Measurements from ENCODE around the gene CAB39. TPM values are rescaled to one million over a fixed set of nuclear protein-coding genes. Genes with fewer than 3 reads are reported as not detected.

The CAB39 gene
- total RNA-seq, 4 donors from 2014 or later = 73.6 to 105 (median 83.9) TPM

- no peak overlapping the region for H3K4me3 ChIP-seq
- H3K9me3 ChIP-seq = peaks cover 0 to 14% (median 9%) of the 10 kb centered on the region in 4 donors
- TF ChIP-seq POLR2A (IDR thresholded peaks at IDR 0.05; ENCODE audit: low read depth) (no peak), POLR2AphosphoS5 (IDR thresholded peaks at IDR 0.05) (no peak), EP300 (IDR thresholded peaks at IDR 0.05) (no peak), CTCF (IDR thresholded peaks at IDR 0.05) (no peak)
- H3K27me3 ChIP-seq = no peaks in the 10 kb centered on the region
- intact Hi-C loops (cut with DNase I) = no loop called here
- H3K27ac ChIP-seq (replicated peaks in 1 of 4) = no peak overlapping the region
- WGBS = 81% methylated on average over 11 of the region's 11 CpGs
- no peaks in the 10 kb centered on the region for H3K4me1 ChIP-seq
- no peaks in the 10 kb centered on the region for H3K36me3 ChIP-seq
- no peak for DNase-seq (ENCODE audit: extremely low spot score)
Measured at GRCh38 chr2:230680463-230681170, 32.0 kb upstream of the CAB39 start.

GRCh38 chr2:230681171-230681545 is 31.5 kb upstream of the CAB39 start:
- intact Hi-C loops (cut with DNase I) = no loop called here

GRCh38 chr2:230682546-230682945 is 30.1 kb upstream of the CAB39 start:
- DNase-seq (ENCODE audit: extremely low spot score) = no peak
- Histone ChIP-seq H3K4me1 (no peaks in the 10 kb centered on the region), H3K27me3 (no peaks in the 10 kb centered on the region), H3K9me3 (peaks cover 0 to 14% (median 9%) of the 10 kb centered on the region in 4 donors), H3K4me3 (no peak overlapping the region), H3K27ac (replicated peaks in 1 of 4) (no peak overlapping the region), H3K36me3 (no peaks in the 10 kb centered on the region)
- TF ChIP-seq POLR2AphosphoS5 (IDR thresholded peaks at IDR 0.05) (no peak), CTCF (IDR thresholded peaks at IDR 0.05) (no peak), EP300 (IDR thresholded peaks at IDR 0.05) (no peak), POLR2A (IDR thresholded peaks at IDR 0.05; ENCODE audit: low read depth) (no peak)
- WGBS = 98% methylated on average over 3 of the region's 3 CpGs
- intact Hi-C loops (cut with DNase I) = no loop called here

More at GRCh38 chr2:230681171-230681545, 31.5 kb upstream of the CAB39 start:
- TF ChIP-seq EP300 (IDR thresholded peaks at IDR 0.05) (no peak), POLR2AphosphoS5 (IDR thresholded peaks at IDR 0.05) (no peak)
- Histone ChIP-seq H3K27me3 (no peaks in the 10 kb centered on the region), H3K4me3 (no peak overlapping the region), H3K4me1 (no peaks in the 10 kb centered on the region), H3K9me3 (peaks cover 0 to 14% (median 9%) of the 10 kb centered on the region in 4 donors), H3K27ac (replicated peaks in 1 of 4) (no peak overlapping the region), H3K36me3 (no peaks in the 10 kb centered on the region)
- 69% methylated on average over 7 of the region's 7 CpGs for WGBS
- no peak for DNase-seq (ENCODE audit: extremely low spot score)

- Histone ChIP-seq H3K4me3 (no peak overlapping the region), H3K36me3 (no peaks in the 10 kb centered on the region), H3K27me3 (no peaks in the 10 kb centered on the region), H3K4me1 (no peaks in the 10 kb centered on the region), H3K27ac (replicated peaks in 1 of 4) (no peak overlapping the region), H3K9me3 (no peaks in the 10 kb centered on the region)
- 56% methylated on average over 8 of the region's 8 CpGs for WGBS
- TF ChIP-seq CTCF (IDR thresholded peaks at IDR 0.05) = no peak
- intact Hi-C loops (cut with DNase I) = no loop called here
- DNase-seq (ENCODE audit: extremely low spot score) = no peak
Measured at GRCh38 chr2:230684270-230685168, 28.1 kb upstream of the CAB39 start.

GRCh38 chr2:230685178-230685577 is 27.5 kb upstream of the CAB39 start:
- WGBS = 55% methylated on average over 6 of the region's 6 CpGs
- Histone ChIP-seq H3K9me3 (no peaks in the 10 kb centered on the region), H3K27ac (replicated peaks in 1 of 4) (no peak overlapping the region), H3K4me1 (peaks cover 0 to 3% (median 0%) of the 10 kb centered on the region in 4 donors), H3K4me3 (no peak overlapping the region), H3K27me3 (no peaks in the 10 kb centered on the region), H3K36me3 (no peaks in the 10 kb centered on the region)
- TF ChIP-seq CTCF (IDR thresholded peaks at IDR 0.05) = no peak
- TF ChIP-seq POLR2A (IDR thresholded peaks at IDR 0.05; ENCODE audit: low read depth) = no peak
- no peak for TF ChIP-seq POLR2AphosphoS5 (IDR thresholded peaks at IDR 0.05)
- TF ChIP-seq EP300 (IDR thresholded peaks at IDR 0.05) = no peak
- no peak for DNase-seq (ENCODE audit: extremely low spot score)
- intact Hi-C loops (cut with DNase I) = no loop called here
